ENCODE measurements around the gene LTB4R.

Gene LTB4R

DNA sequence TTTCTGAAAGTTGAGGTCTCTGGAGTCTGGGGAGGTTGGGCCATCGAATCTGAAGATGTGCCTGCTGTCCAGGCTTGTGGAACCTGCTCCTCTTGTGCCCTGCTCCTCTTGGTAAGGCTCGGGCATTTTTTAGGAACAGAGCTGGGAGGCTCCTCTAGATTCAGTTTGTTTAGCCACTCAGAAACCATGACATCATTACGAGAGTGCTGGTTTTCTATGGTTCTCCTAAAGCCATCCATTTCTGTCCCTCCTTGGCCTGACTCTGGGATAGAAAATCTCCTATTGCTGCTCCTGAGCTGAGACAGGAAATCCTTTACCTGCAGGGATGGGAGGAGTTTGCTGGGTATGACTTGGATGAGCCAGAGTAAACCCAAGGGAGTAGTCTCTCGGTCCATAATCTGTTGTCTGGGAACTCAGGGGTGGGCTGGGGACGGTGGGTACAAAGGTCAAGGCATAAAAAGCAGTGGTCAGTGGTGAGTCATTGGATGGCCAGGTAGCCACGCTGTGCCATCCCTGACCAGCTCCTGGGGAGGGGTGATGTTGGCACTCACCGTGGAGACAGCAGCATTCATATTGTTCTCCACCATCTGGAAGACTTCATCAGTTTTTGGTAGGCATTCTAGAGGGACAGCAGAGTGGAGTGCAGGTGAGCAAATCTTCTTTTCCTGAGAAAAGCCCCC is 26.0 kb downstream of the LTB4R start:
- H3K4me3 ChIP-seq (ENCODE audit: low read length), result no peak overlapping the region
- TF ChIP-seq, protein P1, sequence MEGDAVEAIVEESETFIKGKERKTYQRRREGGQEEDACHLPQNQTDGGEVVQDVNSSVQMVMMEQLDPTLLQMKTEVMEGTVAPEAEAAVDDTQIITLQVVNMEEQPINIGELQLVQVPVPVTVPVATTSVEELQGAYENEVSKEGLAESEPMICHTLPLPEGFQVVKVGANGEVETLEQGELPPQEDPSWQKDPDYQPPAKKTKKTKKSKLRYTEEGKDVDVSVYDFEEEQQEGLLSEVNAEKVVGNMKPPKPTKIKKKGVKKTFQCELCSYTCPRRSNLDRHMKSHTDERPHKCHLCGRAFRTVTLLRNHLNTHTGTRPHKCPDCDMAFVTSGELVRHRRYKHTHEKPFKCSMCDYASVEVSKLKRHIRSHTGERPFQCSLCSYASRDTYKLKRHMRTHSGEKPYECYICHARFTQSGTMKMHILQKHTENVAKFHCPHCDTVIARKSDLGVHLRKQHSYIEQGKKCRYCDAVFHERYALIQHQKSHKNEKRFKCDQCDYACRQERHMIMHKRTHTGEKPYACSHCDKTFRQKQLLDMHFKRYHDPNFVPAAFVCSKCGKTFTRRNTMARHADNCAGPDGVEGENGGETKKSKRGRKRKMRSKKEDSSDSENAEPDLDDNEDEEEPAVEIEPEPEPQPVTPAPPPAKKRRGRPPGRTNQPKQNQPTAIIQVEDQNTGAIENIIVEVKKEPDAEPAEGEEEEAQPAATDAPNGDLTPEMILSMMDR (conservative IDR thresholded peaks at IDR 0.05; ENCODE audit: low read depth, low read length), result no peak
- no peak for DNase-seq (ENCODE audit: low read depth)

DNA sequence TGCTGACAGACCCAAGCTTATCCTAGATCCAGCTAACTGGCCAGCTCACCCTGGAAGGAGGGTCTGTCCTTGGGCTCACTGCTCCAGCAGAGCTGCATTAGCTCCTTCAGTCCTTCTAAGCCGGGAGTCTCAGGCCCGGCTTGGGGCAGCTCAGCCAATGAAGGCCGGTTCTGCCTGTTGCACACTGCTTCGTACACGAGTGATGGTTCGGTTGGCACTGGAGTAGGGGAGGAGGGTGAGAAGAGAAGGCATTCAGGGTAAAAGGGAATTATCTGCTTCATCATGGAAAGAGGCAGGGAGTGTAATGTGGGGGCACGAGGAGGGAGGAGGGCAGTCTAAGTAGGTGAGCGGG is 26.5 kb downstream of the LTB4R start:
- H3K4me3 ChIP-seq (ENCODE audit: low read length), result no peak overlapping the region
- TF ChIP-seq, protein P1 (conservative IDR thresholded peaks at IDR 0.05; ENCODE audit: low read depth, low read length), result no peak
- no peak for DNase-seq (ENCODE audit: low read depth)

DNA sequence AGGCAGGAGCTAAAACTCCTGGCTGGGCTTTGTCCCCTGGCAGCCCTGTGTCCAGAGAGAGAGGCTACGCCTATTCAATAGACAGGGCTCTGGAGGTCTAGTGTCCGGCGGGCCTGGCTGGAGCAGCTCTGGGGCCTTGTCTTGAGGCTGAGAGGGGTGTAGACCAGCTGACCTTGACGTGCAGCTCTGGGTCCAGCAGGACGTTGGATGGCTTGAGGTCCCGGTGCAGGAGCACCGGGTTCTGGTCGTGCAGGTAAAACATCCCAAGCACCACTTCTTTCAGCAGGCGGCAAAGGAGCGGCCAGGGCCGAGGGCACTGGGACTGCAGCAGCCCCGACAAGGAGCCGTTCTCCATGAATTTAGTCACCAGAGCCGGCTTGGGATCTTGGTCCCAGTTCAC is 27.5 kb downstream of the LTB4R start:
- no peak overlapping the region for H3K4me3 ChIP-seq (ENCODE audit: low read length)

DNA sequence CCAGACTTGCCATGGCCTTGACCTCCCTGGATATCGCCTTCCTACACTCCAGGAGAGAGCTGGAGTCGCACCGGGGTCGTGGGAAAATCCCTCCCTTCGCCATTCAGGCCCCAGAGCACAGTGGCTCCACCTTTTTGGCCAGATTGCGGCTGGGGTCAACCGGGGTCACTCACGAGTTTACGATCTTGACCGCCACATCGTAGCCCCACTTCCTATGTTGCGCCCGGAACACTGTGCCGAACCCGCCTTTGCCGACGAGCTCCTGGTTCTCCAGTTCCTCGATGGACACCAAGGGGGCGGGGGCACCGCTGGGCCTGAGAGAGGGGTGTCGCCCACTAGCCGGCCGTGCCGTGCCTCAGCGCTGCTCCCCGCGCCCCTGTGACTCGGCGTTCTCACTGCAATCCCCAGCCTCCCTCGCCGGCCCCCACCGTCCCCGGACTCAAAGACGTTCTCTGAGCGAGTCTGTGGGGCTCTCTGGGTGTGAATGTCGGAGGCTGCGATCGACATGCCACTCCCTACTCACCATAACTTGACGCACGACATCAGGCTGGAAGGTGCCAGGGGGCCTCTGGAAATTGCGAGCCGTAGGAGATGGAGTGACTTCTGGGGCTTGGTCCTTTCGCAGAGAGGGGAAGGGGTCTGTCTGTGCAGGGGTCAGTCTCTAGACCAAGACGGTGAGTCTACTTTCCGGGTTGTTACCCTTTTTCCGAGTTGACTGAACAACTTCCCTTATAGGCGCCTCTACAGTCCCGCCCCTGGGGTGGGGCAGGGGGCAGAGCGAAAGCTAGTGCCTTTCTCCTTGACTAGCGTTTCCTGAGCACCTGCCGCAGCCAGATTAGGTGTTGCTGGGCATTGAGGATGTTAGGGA is 28.2 kb downstream of the LTB4R start, which contains the start of gene RIPK3:
Gene RIPK3 (minus strand): TSS at position 708 of the 868 bp plus-strand sequence. CDS start 165 bp downstream, at position 543.
- TF ChIP-seq, protein P1 (conservative IDR thresholded peaks at IDR 0.05; ENCODE audit: low read depth, low read length), result no peak
- no peak within 1 kb of the TSS for H3K4me3 ChIP-seq (ENCODE audit: low read length)
- DNase-seq (ENCODE audit: low read depth), result no peak

More for the DNA sequence above, 27.5 kb downstream of the LTB4R start:
- DNase-seq (ENCODE audit: low read depth), result no peak
- TF ChIP-seq, protein P1 (conservative IDR thresholded peaks at IDR 0.05; ENCODE audit: low read depth, low read length), result no peak

DNA sequence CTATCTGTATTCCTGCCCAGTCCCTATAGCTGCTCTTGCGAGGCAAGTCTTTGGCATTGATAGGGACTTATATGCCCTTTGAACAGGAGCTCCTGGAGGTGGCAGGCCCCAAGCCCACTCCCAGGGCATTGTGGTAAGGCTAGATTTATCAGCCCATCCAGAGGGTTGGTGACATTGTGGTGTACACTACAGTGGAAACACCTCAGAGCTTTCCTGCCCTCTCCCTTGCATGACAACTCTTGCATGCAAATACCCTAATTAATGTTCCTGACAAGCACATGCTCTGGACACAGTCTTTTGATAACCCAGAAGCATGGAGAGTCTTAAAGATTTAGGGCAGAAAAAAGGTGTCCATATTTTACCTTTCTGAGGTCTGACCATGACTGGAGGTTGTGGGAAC is 29.3 kb downstream of the LTB4R start:
- TF ChIP-seq, protein P1 (conservative IDR thresholded peaks at IDR 0.05; ENCODE audit: low read depth, low read length), result no peak
- no peak for DNase-seq (ENCODE audit: low read depth)
- no peak overlapping the region for H3K4me3 ChIP-seq (ENCODE audit: low read length)

DNA sequence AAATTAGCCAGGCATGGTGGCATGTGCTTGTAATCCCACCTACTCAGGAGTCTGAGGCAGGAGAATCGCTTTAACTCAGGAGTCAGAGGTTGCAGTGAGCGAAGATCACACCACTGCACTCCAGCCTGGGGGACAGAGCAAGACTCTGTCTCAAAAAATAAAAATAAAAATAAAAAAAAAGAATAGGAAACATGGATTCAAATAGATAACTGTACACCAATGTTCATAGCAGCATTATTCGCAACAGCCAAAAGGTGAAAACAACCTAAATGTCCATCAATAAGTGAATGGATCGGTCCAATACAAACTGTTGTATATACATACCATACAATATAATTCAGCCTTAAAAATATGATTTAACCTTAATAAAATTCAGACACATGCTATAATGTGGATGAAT is 31.6 kb downstream of the LTB4R start:
- no peak for DNase-seq (ENCODE audit: low read depth)
- TF ChIP-seq, protein P1 (conservative IDR thresholded peaks at IDR 0.05; ENCODE audit: low read depth, low read length), result no peak
- H3K4me3 ChIP-seq (ENCODE audit: low read length), result no peak overlapping the region

Data from retinal pigment epithelial cell (primary cell).